ENCODE data around the gene TRIM14.
A peak's percentile ranks its signal among the peaks of the same experiment; 100 is the strongest.
"Not testable (repeated sequence)": the region's sequence is repeated elsewhere in the genome, so short reads cannot be mapped to it uniquely, and the experiment has no call there.

TRIM14 gene

DNA sequence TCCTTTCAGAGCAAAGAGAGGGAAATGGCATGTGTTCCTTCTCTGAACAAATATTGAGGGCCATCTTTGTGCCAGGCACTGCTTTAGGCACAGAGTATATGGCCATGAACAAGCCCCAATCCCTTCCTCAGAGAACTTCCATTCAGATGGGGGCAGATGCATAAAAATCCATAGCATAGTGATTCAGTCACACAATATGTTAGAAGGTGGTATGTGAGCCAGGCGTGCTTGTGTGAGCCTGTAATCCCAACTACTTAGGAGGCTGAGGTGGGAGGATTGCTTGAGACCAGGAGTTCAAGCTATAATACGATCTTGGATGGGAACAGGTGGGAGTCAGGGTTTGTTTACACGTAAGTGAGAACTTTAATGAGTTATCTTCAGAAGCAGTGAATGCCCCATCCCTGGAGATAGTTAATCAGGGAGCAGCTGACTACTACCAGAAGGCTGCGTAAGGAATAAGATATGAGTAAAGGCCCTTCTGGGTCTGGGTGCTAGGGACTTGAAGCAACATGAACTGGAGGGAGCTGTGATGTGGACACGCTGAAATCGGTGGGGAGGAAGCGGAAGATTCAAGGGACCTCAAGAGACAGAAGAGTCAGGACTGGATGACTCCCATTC is 35.3 kb downstream of the TRIM14 start:
- no peak for DNase-seq (ENCODE audit: low read depth in 2 of 2)

DNA sequence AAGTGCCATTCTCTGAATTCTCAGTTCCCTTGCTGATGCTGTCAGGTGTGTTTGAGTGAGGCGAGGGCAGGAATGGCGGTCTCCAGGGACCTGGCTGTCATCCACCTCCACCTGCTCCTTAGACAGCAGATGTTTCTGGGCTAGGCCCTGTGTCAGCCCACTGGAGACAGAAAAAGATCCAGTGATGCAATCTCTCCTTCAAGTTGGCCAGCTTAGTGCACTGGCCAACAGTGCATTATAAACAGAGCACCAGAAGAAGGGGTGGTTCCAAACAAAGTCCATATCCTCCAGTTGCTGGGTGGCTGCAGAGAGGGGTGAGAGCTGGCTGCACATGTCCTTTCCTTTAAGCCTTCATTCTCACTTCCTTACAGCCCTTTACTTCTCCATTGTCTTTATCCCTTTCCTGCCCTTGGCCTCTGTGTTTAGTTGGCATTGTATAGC is 35.9 kb downstream of the TRIM14 start:
- DNase-seq (ENCODE audit: low read depth in 2 of 2): no peak

DNA sequence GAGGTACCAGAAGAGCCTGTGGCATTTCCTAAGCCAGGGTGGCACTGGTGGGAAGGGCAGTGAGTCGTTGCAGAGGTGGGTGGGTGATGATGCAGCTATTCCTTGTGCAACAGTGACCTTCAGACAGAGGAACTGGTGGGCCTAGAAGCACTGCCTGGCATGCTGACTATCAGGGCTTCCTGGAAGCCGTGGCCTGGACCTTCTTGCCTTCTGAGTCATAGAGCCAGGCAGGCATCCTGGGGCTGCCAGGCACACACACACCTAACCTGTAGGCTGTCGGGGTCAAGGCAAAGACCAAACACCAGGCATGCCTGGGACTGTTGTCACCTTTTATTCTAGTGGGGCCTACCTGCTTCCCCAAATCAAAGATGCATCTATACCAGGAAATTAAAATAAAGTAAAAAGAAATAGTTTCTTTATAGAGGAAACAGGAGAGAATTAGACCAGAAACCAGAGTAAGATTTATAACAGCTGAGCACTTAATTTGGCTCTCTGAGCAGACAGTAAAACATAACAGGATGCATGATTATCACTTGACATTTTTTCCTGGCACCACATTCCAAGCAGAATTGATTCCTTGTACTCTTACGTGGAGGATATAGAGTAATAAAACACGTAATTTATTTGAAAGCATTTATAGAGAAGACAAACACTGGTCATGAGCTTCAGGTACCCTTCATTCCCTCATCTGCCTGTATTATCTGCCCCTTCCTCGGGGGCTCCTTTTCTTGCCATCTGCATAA is 37.4 kb downstream of the TRIM14 start:
- peak in 1 of 2 donors; percentile 17 for DNase-seq (ENCODE audit: low read depth in 2 of 2)

DNA sequence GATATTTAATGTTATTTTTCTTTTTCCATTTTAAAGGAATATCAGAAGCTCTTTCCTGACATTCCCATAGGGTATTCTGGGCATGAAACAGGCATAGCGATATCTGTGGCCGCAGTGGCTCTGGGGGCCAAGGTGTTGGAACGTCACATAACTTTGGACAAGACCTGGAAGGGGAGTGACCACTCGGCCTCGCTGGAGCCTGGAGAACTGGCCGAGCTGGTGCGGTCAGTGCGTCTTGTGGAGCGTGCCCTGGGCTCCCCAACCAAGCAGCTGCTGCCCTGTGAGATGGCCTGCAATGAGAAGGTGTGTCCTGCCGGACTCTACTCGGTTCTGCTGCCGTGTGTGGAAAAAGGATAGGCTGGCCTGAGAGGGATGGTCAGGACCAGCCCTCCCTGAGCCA is 38.2 kb downstream of the TRIM14 start:
- no peak for DNase-seq (ENCODE audit: low read depth in 2 of 2)

DNA sequence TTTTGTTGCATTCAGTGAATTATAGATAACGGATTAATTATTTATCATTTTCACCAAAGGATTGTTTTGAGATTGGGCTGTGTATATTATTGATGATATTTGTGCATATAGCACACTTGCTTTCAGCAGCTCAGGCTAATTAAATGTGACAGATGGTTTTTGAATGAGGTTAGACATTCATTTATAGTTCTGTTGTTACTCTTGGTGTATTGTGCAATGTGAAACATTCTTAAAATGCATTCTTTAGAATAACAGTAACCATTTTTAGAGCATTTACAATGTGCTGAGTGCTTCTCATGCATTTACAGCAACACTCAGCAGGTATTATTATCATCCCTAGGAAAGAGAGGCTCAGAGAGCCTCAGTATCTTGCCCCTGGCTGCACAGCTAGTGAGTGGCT is 38.7 kb downstream of the TRIM14 start:
- DNase-seq (ENCODE audit: low read depth in 2 of 2): no peak

DNA sequence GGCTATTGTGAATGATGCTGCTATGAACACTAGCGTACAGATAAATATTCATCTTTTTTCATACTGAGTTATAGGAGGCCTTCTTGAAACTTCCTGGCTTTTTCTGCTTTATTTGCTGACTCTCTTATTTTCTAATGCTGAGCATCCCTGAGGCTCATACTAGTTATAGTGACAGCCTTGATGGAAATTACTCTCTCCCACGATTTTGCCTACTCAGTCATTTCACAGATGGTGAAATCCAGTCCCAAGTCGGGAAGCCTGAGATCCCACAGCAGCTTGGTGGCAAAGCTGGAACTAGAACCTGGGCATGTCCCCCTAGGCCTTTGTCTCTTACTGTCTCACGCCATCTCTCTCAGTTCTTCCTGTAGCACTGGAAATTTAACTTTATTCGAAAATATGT is 40.1 kb downstream of the TRIM14 start:
- no peak for DNase-seq (ENCODE audit: low read depth in 2 of 2)

DNA sequence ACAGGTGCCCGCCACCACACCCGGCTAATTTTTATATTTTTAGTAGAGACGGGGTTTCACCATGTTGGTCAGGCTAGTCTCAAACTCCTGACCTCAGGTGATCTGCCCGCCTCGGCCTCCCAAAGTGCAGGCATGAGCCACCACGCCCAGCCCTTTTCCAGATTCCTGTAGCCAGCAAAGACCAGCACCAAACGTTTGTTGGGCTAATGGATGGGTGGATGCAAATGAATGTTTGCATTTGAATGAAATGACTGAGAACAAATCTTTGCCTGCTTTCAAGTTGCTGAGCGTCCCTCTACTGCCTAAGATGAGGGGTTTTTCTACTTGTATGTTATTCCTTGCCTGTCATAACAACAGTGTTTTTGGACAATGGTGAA is 42.5 kb downstream of the TRIM14 start:
- not testable (repeated sequence) for DNase-seq (ENCODE audit: low read depth in 2 of 2)

DNA sequence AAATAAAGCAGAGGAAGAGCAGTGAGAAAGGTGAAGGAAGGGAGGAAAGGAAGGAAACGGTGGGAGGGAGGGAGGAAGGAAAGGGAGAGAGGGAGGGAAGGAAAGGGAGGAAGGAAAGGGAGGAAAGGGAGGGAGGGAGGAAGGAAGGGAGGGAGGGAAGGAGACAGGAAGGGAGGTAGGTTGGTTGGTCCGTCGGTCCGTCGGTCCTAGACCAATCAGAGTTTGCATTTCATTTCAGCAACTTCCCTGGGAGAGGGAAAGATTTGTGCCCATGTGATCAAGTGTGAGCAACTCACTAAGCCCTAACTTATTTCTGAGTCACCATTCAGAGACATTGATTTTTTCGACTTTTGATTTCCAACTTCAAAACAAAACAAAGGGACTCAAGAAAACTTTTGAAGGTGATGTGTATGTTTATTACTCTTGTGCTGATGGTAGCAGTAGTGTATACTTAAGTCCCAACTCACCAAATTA is 43.7 kb downstream of the TRIM14 start:
- DNase-seq (ENCODE audit: low read depth in 2 of 2): no peak

DNA sequence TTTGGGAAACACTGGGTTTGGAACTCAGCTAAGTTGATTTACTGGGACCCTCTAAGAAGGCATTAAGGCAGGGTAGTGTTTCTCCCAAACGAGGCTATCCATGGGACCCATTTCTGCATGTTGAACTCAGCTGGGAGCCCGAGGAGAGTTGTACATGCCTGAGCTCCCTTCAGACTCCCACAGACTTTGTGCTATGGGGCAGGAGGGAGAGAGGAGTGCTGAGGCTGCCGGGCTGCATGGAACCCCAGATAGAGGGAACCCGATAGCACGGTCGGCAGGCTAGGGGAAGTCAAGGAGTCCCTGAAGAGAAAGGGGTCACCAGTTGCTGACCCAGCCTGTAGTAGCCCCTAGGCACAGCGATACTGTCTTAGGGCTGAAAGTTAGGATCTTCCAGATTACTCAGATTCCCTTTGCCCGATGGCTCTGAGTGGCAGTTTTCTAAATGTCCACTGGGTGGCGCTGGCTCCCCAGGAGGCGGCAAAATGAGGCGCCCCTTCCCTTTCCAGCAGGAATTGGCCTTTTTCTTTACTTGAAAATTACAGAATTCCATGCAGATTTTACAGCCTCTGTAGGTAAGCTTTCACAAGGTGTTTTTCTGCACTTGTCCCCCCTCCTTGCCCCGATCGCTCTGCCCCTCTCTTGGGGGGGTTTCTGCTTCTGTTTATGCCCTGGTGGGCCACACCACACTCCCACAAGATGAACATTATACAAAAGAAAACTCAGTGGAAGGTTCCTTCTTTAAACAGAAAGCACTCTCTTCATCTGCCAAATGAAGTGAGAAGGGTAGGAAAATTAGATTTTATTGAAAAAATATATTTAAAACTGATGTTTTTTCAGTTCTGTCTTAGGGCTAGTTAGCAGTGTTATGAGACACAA is 44.7 kb downstream of the TRIM14 start:
- peak in 1 of 2 donors; percentile 18 for DNase-seq (ENCODE audit: low read depth in 2 of 2)

DNA sequence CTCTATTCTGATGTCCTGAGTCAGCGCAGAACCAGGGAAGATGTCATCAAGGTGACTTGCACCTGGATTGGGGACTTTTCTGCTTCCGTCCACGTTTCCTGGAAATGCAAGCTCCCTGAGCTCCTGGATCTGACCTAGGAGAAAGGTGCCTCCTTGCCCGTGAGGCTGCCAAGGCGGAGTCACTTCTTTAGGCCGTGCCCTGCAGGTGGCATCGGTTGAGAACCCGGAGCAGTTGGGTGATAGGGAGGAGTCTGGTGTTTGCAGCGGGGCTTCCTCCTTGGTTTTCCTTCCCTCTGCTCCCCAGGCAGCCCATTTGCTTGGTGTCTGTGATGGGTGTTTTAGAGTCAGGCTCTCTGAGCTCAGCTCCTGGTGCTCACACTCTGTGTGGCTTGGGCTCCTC is 47.3 kb downstream of the TRIM14 start:
- DNase-seq (ENCODE audit: low read depth in 2 of 2): no peak

DNA sequence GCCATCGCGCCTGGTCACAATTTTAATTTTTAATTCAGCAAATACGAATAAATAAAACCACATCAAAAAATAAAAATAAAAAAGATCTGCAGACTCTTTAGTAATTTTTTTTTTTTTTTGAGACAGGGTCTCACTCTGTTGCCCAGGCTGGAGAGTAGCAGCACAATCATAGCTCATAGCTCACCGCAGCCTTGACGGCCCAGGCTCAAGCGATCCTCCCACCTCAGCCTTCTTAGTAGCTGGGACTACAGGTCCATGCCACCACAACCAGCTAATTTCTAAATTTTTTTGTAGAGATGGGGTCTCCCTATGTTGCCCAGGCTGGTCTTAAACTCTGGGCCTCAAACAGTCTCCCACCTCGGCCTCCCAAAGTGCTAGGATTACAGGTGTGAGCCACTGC is 48.3 kb downstream of the TRIM14 start:
- DNase-seq (ENCODE audit: low read depth in 2 of 2): no peak

DNA sequence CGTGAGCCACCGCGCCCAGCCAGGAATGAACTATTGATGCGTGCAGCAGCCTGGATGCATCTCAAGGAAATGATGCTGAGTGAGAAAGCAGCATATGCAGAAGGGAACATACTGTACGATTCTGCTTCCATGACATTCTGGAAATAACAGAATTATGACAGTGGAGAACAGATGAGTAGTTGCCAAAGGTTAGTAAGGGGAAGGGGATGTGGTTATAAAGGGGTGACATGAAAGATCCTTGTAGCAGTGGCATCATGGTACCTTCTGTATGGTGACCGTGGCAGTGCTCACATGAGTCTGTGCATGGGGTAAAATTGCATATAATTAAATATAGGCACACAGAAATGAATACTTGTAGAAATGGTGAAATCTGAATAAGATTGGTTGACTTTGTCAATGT is 49.5 kb downstream of the TRIM14 start:
- DNase-seq (ENCODE audit: low read depth in 2 of 2): no peak

DNA sequence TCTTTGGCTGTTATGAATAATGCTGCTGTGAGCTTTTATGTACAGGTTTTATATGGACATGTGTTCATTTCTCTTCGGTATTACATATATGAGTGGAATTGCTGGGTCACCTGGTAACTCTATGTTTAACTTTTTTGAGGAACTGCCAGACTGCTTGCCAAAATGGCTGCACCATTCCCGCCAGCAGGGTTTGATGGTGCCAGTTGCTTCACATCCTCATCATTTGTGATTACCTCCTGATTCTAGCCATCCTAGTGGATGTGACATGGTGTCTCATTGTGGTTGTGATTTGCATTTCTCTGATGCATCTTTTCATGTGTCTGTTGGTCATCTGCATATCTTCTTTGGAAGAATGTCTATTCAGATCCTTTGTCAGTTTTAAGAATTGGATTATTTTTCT is 51.8 kb downstream of the TRIM14 start:
- DNase-seq (ENCODE audit: low read depth in 2 of 2): no peak

DNA sequence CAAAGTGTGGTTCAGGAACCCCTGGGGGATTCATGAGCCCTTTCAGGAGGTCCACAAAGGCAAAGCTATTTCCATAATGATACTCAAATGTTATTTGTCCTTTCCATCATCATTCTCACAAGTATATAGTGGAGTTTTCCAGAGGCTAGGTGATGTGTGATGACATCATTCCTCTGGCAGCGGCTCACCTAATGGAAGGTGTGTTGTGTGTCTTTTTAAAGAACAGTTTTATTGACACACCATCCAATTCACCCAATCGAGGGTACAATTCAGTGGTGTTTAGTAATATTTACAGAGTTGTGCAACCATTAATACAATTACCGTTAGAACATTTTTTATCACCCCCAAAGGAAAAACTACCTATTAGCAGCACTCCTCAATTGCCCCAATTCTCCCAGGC is 52.8 kb downstream of the TRIM14 start:
- DNase-seq (ENCODE audit: low read depth in 2 of 2): no peak

DNA sequence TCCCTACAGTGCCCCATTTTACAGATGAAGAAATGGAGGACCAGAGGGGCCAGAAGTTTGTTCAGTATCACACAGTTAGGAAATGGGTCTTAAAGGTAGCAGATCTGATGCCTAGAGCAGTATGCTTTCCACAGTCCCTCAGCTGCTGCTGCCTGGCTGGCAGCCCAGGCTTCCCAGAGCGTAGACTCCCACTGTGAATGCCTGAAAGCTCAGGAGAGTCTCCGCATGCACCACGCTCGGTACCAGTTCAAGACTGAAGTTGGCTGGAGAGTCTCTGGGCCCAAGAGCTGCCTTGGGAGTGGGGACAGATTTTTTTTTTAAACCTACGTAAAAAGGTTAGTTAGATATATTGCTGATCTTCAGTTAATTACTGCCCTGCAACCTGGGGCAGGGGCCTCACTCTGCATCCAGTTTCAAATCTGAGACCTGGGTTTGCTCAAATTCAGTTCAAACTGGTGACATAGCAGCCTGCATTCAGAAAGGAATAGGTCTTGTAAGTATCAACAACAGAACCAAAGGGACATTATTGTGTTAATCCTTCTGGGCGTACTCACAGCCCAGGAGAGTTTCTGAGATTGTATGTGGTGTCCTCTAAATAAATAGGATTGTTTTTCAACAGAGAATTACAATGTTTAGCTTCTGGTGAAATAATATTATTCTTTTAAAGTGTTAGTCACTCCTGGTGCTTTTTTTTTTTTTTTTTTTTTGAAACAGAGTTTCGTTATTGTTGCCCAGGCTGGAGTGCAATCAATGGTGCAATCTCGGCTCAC is 54.2 kb downstream of the TRIM14 start:
- no peak for DNase-seq (ENCODE audit: low read depth in 2 of 2)

DNA sequence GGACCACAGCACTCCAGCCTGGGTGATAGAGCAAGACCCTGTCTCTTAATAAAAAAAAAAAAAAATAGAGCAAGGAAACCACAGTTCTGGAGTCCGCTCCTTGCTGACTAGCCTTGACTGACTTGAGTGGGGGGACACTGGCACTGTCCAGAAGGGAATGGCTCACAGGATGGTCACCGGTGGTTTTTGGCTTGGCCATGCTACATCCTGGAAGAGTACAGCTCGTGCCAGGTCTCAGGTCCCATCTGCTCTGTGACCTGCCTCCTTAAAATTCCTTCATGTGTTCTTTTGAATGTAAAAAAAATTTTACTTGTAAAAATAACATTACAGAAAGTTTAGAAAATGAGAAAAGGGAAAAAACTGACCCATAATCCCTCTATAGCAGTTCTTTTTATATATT is 56.9 kb downstream of the TRIM14 start:
- DNase-seq (ENCODE audit: low read depth in 2 of 2): no peak

DNA sequence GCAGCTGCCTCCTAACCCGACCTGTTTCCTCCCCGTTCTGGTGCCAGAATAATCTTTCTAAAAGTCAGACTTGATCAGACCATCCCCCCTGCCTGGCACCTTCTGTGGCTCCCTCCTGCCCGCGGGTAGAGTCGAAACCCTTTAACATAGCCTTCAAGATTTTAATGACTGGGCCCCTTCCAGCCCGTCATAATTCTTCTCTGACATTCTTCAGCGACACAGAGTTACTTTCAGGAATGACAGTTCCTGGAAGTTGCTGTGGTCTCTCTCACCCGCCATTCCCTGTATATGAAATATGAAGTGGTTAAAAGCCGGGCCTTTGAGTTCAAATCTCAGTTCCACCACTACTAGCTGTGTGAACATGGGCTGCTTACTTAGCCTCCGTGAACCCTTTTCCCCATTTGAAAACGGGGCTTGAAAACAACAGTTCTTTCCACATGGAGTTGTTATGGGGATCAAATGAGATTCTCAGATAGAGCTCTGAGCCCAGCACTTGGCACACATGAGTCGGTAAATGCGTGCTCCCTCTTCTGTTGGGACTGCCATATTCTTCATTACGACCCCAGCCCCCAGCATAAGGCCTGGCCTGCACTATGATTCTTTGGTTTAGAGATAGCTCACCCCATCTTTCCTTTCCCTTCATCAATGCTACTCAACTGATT is 61.8 kb downstream of the TRIM14 start:
- DNase-seq (ENCODE audit: low read depth in 2 of 2): no peak

DNA sequence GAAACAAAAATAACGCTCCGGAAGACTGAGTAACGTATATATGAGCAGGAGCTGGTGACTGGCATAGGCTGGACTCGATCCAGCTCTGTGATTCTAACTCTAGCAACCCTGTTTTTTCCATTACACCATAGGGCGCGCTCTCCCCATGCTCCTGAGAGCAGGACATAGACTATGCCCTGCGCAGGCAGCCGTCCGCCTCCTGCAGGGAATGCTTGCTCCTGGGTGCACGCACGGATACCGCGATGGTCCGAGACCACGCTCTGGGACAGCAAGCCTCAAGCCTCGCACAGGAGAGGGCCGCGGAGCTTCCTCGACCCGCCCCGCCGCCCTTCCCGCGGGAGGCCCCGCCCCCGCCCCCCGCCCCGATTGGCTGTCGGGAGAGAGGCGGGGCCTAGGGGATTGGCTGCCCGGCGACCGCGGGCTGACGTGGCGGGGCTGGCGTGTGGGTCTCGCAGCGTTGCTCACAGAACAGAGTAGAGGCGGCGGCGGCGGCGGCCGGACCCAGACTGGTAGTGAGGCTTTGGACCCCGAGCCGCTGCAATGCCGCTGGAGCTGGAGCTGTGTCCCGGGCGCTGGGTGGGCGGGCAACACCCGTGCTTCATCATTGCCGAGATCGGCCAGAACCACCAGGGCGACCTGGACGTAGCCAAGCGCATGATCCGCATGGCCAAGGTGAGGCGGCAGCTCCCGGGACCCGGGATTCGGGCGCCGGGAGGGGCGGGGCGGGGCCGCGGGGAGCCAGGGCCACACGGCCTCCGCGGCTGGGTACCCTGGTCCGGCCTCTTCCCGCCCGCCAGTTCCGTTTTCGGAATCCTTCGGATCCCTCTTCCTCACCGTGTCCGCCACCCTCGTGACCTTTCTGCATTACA is 62.5 kb downstream of the TRIM14 start, which contains the start of gene NANS:
Gene NANS, plus strand, starts transcription at position 464 of the 869 bp plus-strand sequence. Its CDS starts 77 bp downstream, at position 541.
- DNase-seq (ENCODE audit: low read depth in 2 of 2): peak; percentile 85 to 87

DNA sequence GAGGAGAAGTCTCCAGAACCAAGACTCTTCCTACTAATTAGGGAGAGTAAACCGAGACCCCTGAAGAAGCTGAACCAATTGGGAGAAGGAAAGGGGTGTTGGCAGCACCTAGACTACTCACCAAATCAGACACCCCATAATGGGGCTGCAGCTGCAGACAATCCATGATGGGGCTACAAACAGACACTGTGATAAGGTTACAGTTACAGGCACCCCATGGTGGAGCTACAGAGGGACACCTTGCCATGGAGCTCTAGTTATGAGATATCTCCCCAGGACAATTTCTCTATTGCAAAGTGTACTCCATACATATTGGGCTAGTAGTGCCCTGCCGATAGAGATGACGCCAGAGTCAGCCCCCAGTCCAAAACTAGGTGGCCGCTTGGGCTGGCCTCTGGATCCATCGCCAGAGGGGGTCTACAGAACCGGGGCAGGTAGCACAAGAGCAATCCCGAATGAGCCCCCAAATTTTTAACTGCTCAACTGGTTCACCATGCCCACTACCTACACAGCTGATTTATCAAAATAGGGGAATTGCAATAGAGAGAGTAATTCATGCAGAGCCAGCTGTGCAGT is 64.6 kb downstream of the TRIM14 start:
- DNase-seq (ENCODE audit: low read depth in 2 of 2): no peak

DNA sequence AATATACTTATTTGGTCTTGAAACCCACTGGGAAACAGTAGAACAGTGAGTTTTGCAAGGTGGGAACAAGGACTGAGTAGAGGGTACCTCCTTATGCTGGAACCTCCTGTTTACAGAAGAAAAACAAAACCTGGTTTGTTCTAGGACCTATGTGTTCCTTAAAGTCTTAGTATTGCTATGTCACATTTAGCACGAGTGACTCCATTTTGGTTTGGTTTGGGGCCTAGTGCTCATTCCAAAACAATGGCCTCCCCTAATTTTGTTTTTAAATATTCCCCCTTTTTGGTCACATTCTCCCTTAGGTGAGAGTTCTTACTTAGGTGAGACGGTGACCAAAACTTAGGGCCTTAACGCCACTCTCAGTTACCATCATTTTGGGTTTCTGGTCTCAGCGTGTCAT is 68.7 kb downstream of the TRIM14 start:
- no peak for DNase-seq (ENCODE audit: low read depth in 2 of 2)

All from stimulated activated CD8-positive, alpha-beta memory T cell treated with anti-CD3 and anti-CD28 coated beads, Interleukin-15, amount 100 ng/mL, for 4 hours (primary cell).